Posterior vena cava (tissue), 2 donors: ENCODE data around the gene NXPE3. TPM values are rescaled to one million over a fixed set of nuclear protein-coding genes. Genes with fewer than 3 reads are reported as not detected.

Source experiments
- DNase-seq: peaks from one replicate; pipeline ENCODE4 v3.0.0-alpha.2; 2020; ENCODE audit warnings: low spot score
- intact Hi-C, 2 donors: fragments of 100-400 bp; cut with DNase I; formaldehyde crosslinking; loops; one replicate each; pipeline versions ENCODE4 v1.14.1 to v1.14.2; 2022 to 2023
- total RNA-seq, 2 donors: library from RNA; stranded (reverse); fragmentation: NEBNext Ultra II Directional; extraction: Animal tissue kit (Norgen Biotek cat#: 25700); gene quantifications; one replicate each; pipeline ENCODE4 v1.2.1, GENCODE V29; 2021
- donor health status: DM: yes; HTN: yes; CAD: no.
- donor health status: DM: yes; HTN: yes; CAD: no.

NXPE3 gene
- total RNA-seq, 2 donors from 2014 or later: 21.0 to 21.1 TPM

GRCh38 chr3:101824702-101825101, 45.7 kb downstream of the NXPE3 start:
- DNase-seq: no peak
- intact Hi-C loops: no loop called here

- intact Hi-C loops: no loop called here
Observed at GRCh38 chr3:101825904-101826445, 47.0 kb downstream of the NXPE3 start.

GRCh38 chr3:101827211-101828174, 48.5 kb downstream of the NXPE3 start:
- DNase-seq: peak; percentile 92
- intact Hi-C loops: no loop called here

More at GRCh38 chr3:101825904-101826445, 47.0 kb downstream of the NXPE3 start:
- DNase-seq: no peak

GRCh38 chr3:101828276-101828675, 49.3 kb downstream of the NXPE3 start:
- DNase-seq: no peak

GRCh38 chr3:101828691-101829436, 49.9 kb downstream of the NXPE3 start:
- intact Hi-C loops: no loop called here
- peak; percentile 86 for DNase-seq

More at GRCh38 chr3:101828276-101828675, 49.3 kb downstream of the NXPE3 start:
- intact Hi-C loops: no loop called here

DNA sequence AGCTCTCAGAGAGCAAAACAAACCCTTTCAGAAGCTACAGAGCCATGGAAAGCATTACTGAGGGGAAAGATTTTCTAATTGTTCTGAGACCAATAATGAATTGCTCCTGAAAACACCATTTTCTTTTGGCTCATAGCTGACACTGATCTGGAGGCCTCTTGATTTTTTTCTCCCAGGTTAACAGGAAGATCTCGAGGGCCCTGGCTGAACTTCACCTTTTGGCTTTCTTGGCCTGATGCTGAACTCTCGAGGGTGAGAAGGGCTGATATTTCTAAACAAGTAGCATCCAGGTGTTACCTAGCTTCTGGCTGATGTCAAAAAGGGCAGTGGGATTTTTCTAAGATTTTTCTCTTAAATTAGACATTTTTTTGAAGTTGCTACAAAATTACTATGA, 50.4 kb downstream of the NXPE3 start:
- intact Hi-C loops: no loop called here
- no peak for DNase-seq

DNA sequence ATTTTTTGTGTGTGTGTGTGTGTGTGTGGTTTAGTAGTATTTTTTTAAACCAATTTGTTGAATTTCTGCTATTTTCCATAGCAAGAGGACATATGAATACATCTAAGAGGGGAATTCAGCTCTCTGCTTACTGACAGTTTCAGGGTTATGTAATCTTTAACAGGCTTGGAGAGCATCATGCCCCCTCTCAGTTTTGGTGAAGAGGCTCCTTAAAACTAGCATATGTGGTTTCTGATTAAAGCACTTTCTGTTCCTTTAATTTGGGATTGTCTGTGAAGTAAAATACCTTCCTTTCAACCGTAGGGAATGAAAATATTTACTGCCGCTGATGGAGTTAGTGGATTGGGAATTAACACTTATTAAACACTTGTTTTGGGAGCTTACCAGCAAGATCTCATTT, 50.9 kb downstream of the NXPE3 start:
- intact Hi-C loops: no loop called here
- no peak for DNase-seq

DNA sequence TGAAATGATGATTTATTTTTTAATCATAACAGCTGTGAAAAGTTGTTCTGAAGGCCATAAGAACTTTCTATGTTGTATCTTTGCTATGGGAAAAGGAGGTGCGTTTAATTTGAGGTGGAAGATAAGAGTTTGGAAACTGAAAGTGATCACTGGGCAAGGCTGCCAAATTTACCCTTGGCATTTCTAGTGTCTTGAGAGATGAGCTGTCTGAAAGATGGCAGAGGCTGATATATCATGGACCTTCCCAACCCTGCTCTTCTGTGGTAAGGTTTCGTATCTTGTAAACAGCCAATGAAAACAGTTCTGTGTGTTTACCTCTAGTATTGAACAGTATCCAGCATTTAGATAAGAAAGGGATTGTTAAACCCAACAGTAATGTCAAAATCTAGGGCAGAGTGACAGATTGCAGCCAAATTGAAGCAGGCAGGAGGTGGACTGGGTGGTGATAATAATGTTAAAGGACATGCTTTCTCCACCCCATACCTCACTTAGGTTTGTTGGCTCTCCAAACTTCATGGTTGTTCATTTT, 54.5 kb downstream of the NXPE3 start:
- intact Hi-C loops: no loop called here
- DNase-seq: no peak

DNA sequence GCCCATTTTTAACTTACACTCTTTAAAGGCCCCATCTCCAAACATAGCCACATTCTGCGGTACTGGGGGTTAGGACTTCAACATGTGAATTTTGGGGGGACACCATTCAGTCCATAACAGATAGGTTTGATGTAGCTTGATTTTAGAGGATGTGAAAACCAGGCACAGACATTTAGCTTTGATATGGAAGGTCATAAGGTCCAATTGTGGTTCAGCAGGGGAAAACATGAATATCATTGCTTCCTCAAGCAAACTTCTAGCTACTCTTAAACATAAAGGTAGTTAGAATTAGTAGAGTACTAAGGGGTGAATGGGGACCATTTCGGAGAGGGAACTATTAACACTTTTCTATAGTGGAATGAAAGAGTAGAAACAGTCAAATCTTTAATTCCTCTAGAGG, 56.7 kb downstream of the NXPE3 start:
- no peak for DNase-seq
- intact Hi-C loops: no loop called here

DNA sequence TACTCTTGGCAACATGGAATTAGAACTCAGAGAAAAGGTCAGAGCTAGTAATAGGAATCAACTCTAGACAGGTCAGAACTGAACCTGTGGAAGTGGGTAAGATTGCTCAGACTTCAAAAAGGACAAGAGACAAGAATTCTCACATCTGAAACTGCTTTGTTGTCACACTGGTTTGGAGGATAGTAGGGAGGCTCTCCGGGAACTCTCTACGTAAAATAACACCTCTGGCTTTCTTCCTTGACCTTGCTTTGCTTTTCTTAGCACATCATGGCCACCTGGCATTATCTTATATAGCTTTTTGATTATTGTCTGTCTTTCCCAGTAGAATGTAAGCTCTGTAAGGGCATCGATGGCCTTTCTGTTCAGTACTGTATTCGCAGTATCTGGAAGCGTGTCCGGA, 57.1 kb downstream of the NXPE3 start:
- intact Hi-C loops: no loop called here

GRCh38 chr3:101836652-101837598, 57.9 kb downstream of the NXPE3 start:
- no peak for DNase-seq
- intact Hi-C loops: no loop called here

More for the DNA sequence above, 57.1 kb downstream of the NXPE3 start:
- DNase-seq: no peak

- intact Hi-C loops: no loop called here
- DNase-seq: no peak
Observed at GRCh38 chr3:101838691-101839090, 59.7 kb downstream of the NXPE3 start.

- DNase-seq: no peak
- intact Hi-C loops: no loop called here
Observed at GRCh38 chr3:101840066-101840465, 61.1 kb downstream of the NXPE3 start.

GRCh38 chr3:101842245-101842934, 63.4 kb downstream of the NXPE3 start:
- intact Hi-C loops: no loop called here
- DNase-seq: no peak

GRCh38 chr3:101842935-101843330, 63.9 kb downstream of the NXPE3 start:
- intact Hi-C loops: no loop called here
- DNase-seq: no peak

DNA sequence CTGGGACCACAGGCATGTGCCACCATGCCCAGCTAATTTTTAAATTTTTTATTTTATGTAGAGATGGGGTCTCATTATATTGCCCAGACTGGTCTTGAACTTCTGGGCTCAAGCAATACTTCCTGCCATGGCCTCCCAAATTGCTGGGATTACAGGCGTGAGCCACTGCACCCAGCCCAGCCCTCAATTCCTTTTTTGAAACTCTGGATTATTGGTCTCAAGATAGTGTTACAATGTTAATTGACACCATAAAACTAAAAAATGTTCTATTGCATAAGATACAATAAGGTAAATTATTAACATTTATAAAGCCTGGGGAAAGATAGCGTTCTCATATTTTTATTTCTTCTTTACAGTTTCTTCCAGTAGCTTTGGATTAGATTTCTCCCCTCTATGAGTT, 66.4 kb downstream of the NXPE3 start:
- no peak for DNase-seq
- intact Hi-C loops: no loop called here

GRCh38 chr3:101846709-101847108, 67.7 kb downstream of the NXPE3 start:
- intact Hi-C loops: no loop called here
- DNase-seq: no peak

DNA sequence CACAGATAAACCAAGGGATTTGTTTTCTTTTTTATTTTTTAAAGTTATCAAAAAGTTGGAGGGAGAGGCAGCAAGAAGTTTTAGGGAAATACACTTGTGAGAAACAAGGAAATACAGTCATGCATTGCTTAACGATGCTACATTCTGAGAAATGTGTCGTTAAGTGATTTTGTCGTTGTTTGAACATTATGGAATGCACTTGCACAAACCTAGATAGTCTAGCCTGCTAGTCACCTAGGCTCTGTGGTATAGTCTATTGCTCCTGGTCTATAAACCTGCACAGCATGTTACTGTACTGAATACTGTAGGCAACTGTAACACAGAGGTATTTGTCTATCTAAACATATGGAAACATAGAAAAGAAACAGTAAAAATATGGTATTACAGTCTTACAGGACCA, 68.3 kb downstream of the NXPE3 start:
- no peak for DNase-seq
- intact Hi-C loops: no loop called here
